Endothelial cell of umbilical vein (primary cell): ENCODE results near the gene TRAF3. TPM values are rescaled to one million over a fixed set of nuclear protein-coding genes. Genes with fewer than 3 reads are reported as not detected.

Experiments
- BruUV-seq: library from RNA; stranded (reverse); fragments of 400-500 nt; replicated peaks from 2 replicates; lab custom pipeline; 2021; lab: Mats Ljungman, UMichigan
- CTCF ChIA-PET: fragments of 300-600, 350-600 bp; sonication (Branson Sonifier 250); formaldehyde crosslinking; loops from one replicate; lab custom pipeline; 2021; ENCODE audit warnings: antibody characterized with exemption, inconsistent platforms; lab: Charles Lee
- POLR2A ChIA-PET: fragments of 300-600, 350-600 bp; sonication (Branson Sonifier 250); formaldehyde crosslinking; loops from one replicate; lab custom pipeline; 2021; ENCODE audit warnings: antibody characterized with exemption, inconsistent platforms; lab: Charles Lee
- DNase-seq: peaks from one replicate; pipeline ENCODE4 v3.0.0-alpha.2; 2011; ENCODE audit warnings: low read depth, low spot score
- FAIRE-seq: peaks from 2 replicates; lab custom pipeline; 2011; peaks lifted over from hg19 to GRCh38; lab: Jason Lieb, UNC
- H2AFZ ChIP-seq: 2 replicates; pipeline ENCODE4 v1.6.0; 2012; ENCODE audit warnings: low read depth, low read length, control low read depth, inconsistent platforms
- H3K27ac ChIP-seq: 2 replicates; pipeline ENCODE4 v1.5.1; 2011; ENCODE audit warnings: low read depth, mild to moderate bottlenecking, control low read depth, low read length, moderate library complexity; ENCODE audit not compliant: insufficient read depth
- H3K27me3 ChIP-seq, 2 experiments: 2 replicates each; pipeline versions ENCODE4 v1.6.0 to v1.6.1; 2011; ENCODE audit warnings: low read length in 2 of 2, mixed read lengths in 1 of 2; ENCODE audit not compliant: control insufficient read depth in 2 of 2, insufficient read depth in 2 of 2
- H3K36me3 ChIP-seq, 2 experiments: 2 replicates in 1 of 2; 3 replicates in 1 of 2; pipeline ENCODE4 v1.5.1; 2011; ENCODE audit warnings: low read length in 2 of 2, mild to moderate bottlenecking in 1 of 2, moderate library complexity in 1 of 2; ENCODE audit not compliant: control insufficient read depth in 2 of 2, insufficient read depth in 2 of 2; ENCODE audit errors: extremely low read depth in 1 of 2
- H3K4me1 ChIP-seq: 3 replicates; pipeline ENCODE4 v1.5.1; 2011; ENCODE audit warnings: mild to moderate bottlenecking, low read length; ENCODE audit not compliant: control insufficient read depth, insufficient read depth; ENCODE audit errors: extremely low read depth
- H3K4me2 ChIP-seq: 2 replicates; pipeline ENCODE4 v1.6.1; 2011; ENCODE audit warnings: low read length, control low read depth, mixed read lengths; ENCODE audit not compliant: insufficient read depth
- H3K4me3 ChIP-seq, 3 experiments: fragments of 200-600 bp in 1 of 3; sonication (generic), shearing (Covaris generic) in 1 of 3; replicated peaks in 1 of 3; 2 replicates each; pipeline ENCODE4 v1.5.1; 2011 to 2016; ENCODE audit warnings: control low read depth in 3 of 3, low read length in 3 of 3, mild to moderate bottlenecking in 2 of 3, inconsistent platforms in 1 of 3, low read depth in 1 of 3, moderate library complexity in 1 of 3; ENCODE audit not compliant: insufficient read depth in 1 of 3
- H3K79me2 ChIP-seq: 2 replicates; pipeline ENCODE4 v1.6.0; 2012; ENCODE audit warnings: low read length, inconsistent platforms; ENCODE audit not compliant: control insufficient read depth, insufficient read depth
- H3K9ac ChIP-seq: replicated peaks from 2 replicates; pipeline ENCODE3; 2011; ENCODE audit warnings: low read length, control low read depth; ENCODE audit not compliant: insufficient read depth; ENCODE audit errors: extremely low read depth
- H3K9me1 ChIP-seq: replicated peaks from 3 replicates; pipeline ENCODE4 v1.6.0; 2011; ENCODE audit warnings: mild to moderate bottlenecking, low read length; ENCODE audit not compliant: control insufficient read depth, insufficient read depth; ENCODE audit errors: extremely low read depth
- H3K9me3 ChIP-seq: replicated peaks from 2 replicates; pipeline ENCODE4 v1.5.1; 2012; ENCODE audit warnings: low read length, inconsistent platforms; ENCODE audit not compliant: control insufficient read depth, insufficient read depth
- H4K20me1 ChIP-seq: replicated peaks from 2 replicates; pipeline ENCODE3; 2011; ENCODE audit warnings: mild to moderate bottlenecking, low read length; ENCODE audit not compliant: control insufficient read depth, insufficient read depth; ENCODE audit errors: extremely low read depth
- CTCF ChIP-seq, 2 donors: IDR thresholded peaks; 1 replicate in 1 of 2; 2 replicates in 1 of 2; pipeline ENCODE4 v1.5.1; 2011; ENCODE audit warnings: low read length in 2 of 2, mild to moderate bottlenecking in 2 of 2, moderate library complexity in 2 of 2, control low read depth in 1 of 2, inconsistent platforms in 1 of 2, low read depth in 1 of 2; ENCODE audit not compliant: insufficient read depth in 1 of 2; ENCODE audit errors: extremely low read depth in 1 of 2
- EZH2 ChIP-seq: IDR thresholded peaks from 2 replicates; pipeline ENCODE4 v1.6.1; 2012; ENCODE audit warnings: borderline replicate concordance, low read depth, mild to moderate bottlenecking, moderate library complexity, low read length, inconsistent platforms; ENCODE audit not compliant: severe bottlenecking
- FOS ChIP-seq: IDR thresholded peaks from 2 replicates; pipeline ENCODE4 v1.6.1; 2011; ENCODE audit warnings: mild to moderate bottlenecking, low read length, moderate library complexity, borderline replicate concordance; ENCODE audit not compliant: insufficient read depth
- GATA2 ChIP-seq: IDR thresholded peaks from 2 replicates; pipeline ENCODE4 v1.7.0; 2011; ENCODE audit warnings: low read depth, mild to moderate bottlenecking, moderate library complexity, mixed read lengths, low read length; ENCODE audit not compliant: insufficient read length, insufficient read depth
- JUN ChIP-seq: IDR thresholded peaks from 2 replicates; pipeline ENCODE4 v1.6.1; 2011; ENCODE audit warnings: borderline replicate concordance, low read depth; ENCODE audit not compliant: insufficient read length, insufficient read depth
- MAX ChIP-seq: IDR thresholded peaks from 2 replicates; pipeline ENCODE4 v1.6.1; 2011; ENCODE audit not compliant: insufficient read depth, insufficient read length
- MYC ChIP-seq: IDR thresholded peaks from one replicate; pipeline ENCODE4 v1.6.1; 2011; ENCODE audit warnings: mild to moderate bottlenecking, low read depth, low read length
- POLR2AphosphoS5 ChIP-seq: IDR thresholded peaks from 2 replicates; pipeline ENCODE4 v1.6.1; 2012; ENCODE audit warnings: low read depth, mild to moderate bottlenecking, control low read depth, low read length, moderate library complexity; ENCODE audit not compliant: insufficient read depth
- dilution Hi-C: fragments of 300-500 bp; cut with MboI; formaldehyde crosslinking; loops from one replicate; pipeline ENCODE4 v1.15.0; 2019; ENCODE audit warnings: low sequenced_read_pairs; ENCODE audit not compliant: extremely low pct_ligation_motif_present
- intact Hi-C: fragments of 100-400 bp; cut with micrococcal nuclease; formaldehyde crosslinking; loops from one replicate; pipeline ENCODE4 v1.10.0; 2022
- polyA plus RNA-seq, 4 experiments: library from polyadenylated mRNA; depleted of rRNA in 3 of 4; stranded (reverse) in 3 of 4; unstranded in 1 of 4; fragments of >200 nt; gene quantifications; 2 replicates each; pipeline versions ENCODE4 v1.2.1 to v1.2.3, GENCODE V29; 2011 to 2012; ENCODE audit warnings: missing spikeins in 1 of 4
- total RNA-seq: library from RNA; stranded (reverse); gene quantifications from 2 replicates; pipeline ENCODE4 v1.2.3, GENCODE V29; 2021

TRAF3 gene
- total and polyA plus RNA-seq, 2 donors (not counting 3 experiments of a cell fraction or from before 2014, with no cell fraction given) = 14.4 to 27.6 TPM

GRCh38 chr14:102952276-102952675 lies 175.0 kb downstream of the TRAF3 start:
- intact Hi-C loops (no loop called here), dilution Hi-C loops (no loop called here)
- Histone ChIP-seq H3K36me3 (peaks cover 29 to 60% of the 10 kb centered on the region in 2 experiments), H2AFZ (no peak overlapping the region), H4K20me1 (no peaks in the 10 kb centered on the region), H3K4me1 (no peaks in the 10 kb centered on the region), H3K9ac (no peak overlapping the region), H3K9me3 (no peaks in the 10 kb centered on the region), H3K9me1 (no peaks in the 10 kb centered on the region), H3K27me3 (no peaks in the 10 kb centered on the region), H3K4me3 (no peak overlapping the region), H3K4me2 (no peak overlapping the region), H3K79me2 (no peaks in the 10 kb centered on the region), H3K27ac (no peak overlapping the region)
- TF ChIP-seq EZH2 (no peak), MYC (no peak), MAX (no peak), CTCF (IDR thresholded peaks at IDR 0.05; ENCODE audit: extremely low read depth in 1 of 2, insufficient read depth in 1 of 2, low read depth in 1 of 2, low read length in 2 of 2) (no peak), JUN (no peak), POLR2AphosphoS5 (no peak), FOS (no peak), GATA2 (no peak)
- DNase-seq = no peak
- POLR2A ChIA-PET = no interaction called here
- CTCF ChIA-PET = no interaction called here
- FAIRE-seq = no peak
- BruUV-seq = no TSS peak
